HG02973 (cell line): ENCODE measurements around the gene RRM2.

ENCODE experiments used
- ATAC-seq: cut with Tn5 transposase; IDR thresholded peaks from one replicate; pipeline ENCODE4 v1.9.1; 2021; ENCODE audit warnings: moderate library complexity; ENCODE audit not compliant: unreplicated experiment

The RRM2 gene

DNA sequence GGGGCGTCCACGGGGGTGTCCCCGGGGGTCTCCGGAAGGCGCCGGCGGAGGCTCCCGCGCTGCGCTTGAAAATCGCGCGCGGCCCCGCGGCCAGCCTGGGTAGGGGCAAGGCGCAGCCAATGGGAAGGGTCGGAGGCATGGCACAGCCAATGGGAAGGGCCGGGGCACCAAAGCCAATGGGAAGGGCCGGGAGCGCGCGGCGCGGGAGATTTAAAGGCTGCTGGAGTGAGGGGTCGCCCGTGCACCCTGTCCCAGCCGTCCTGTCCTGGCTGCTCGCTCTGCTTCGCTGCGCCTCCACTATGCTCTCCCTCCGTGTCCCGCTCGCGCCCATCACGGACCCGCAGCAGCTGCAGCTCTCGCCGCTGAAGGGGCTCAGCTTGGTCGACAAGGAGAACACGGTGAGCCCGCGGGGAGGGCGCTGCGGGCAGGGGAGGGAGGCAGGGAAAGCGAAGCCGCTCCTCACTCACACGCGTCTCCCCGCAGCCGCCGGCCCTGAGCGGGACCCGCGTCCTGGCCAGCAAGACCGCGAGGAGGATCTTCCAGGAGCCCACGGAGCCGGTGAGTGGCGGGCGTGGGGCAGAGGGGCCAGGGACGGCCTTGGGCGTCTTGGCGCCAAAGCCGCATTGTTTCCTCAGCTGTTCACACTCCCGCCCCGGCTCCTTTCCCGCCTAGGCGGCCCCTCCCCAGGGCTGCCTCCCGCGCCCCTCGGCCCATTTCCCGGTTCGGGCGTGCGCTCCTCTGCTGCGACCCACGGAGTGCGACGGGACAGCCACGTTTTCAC, at the start of gene RRM2:
Gene RRM2 (plus strand): TSS at position 240 of the 781 bp plus-strand sequence. CDS start 60 bp downstream, at position 300.
- peak; percentile 62 for ATAC-seq

DNA sequence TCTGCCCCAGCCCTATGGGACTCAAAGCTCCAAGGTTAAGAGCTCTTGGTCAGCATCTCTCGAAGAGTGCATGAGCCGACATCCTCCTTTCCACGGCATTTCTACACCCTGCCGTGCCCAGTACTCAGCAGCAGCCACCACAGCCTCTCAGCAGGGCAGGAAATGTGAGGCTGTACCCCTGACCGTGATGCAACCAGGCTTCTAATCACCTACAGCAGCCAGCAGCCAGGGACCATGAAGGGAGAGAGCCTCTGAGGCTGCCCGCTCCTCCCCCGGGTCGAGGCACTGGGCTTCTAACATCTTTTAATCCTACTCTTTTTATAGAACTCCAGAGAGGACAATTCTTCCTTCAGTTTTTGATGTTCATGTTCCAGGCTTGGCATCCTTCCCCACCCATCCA, 48.8 kb upstream of the RRM2 start:
- ATAC-seq, result no peak

DNA sequence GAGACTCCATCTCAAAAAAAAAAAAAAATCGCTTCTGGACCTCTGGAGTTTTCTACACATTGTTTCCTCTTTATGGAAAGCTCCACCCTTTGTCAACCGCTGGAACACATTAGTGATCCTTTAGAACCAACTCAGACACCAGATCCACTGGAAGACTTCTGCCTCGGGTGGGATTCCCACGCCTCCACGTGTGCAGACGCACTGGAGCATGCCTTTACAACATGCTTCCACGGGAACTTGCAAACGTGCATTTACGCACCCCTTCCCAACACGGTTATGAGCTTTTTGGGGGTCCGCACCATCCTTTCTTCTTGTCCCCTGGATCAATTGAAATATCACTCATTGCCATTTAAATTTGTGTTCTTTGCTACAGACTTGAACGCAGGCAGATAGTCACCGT, 47.4 kb upstream of the RRM2 start:
- ATAC-seq, result no peak

DNA sequence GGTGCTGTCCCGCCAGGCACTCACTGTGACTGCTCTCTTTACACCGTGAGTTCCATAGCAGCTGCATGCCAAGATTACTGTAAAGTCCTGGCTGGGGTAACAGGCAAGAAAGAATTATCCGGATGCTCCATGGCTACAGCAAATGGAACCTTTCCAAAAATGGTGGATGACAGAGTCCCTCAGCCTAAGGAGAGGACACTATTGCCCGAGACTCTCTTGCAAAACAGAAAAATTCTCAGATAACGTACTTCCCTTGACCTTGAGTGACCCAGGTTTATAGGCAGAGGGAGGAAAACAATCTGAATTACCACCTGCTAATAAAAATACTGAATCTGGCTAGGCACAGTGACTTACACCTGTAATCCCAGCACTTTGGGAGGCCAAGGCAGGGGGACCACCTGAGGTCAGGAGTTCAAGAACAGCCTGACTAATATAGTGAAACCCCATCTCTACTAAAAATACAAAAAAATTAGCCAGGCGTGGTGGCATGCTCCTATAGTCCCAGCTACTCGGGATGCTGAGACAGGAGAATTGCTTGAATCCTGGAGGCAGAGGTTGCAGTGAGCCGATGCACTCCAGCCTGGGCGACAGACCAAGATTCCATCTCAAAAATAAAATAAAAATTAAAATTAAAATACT, 46.8 kb upstream of the RRM2 start:
- ATAC-seq, result no peak

DNA sequence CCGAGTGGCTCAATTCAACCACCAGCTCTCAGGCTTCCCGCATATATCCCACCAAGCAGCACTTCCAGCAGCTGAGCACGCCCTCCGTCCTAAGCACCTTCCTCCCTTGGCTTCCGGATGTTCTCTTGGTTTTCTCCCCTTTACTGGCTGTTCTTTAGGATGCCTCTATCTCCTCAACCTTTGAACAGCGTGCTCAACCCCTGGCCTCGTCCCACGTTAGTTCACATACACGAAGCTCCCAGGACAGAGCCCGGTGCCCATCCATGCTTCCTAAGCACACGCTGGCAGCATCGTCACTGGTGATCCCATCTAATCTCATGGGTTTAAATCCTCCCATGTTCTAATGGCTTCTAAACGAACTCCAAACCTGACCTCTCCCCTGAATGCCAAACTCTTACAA, 46.0 kb upstream of the RRM2 start:
- ATAC-seq, result no peak

DNA sequence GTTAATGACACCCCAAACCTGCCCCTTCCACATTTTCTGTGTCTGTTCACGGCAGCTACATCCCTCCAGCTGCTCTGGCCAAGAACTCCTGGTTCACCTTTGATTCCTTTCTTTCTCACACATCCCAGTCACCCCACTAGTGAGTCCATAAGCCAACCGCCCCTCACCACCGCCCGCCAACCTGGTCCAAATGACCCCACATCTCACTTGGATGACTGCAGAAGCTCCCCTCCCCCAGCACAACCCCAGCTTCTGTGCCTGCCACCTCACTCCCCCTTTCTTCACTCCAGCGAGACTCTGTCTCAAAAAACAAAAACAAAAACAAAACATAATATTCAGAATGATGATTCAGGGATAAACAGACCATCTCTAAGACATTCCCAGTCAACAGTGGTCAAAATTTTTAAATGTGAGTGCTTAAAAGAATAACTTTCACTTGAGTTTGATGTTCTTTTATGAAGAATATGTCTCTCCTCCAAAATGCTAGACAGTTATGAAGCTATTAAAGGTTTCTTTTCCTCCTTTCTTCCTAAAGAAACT, 45.5 kb upstream of the RRM2 start:
- ATAC-seq, result no peak

DNA sequence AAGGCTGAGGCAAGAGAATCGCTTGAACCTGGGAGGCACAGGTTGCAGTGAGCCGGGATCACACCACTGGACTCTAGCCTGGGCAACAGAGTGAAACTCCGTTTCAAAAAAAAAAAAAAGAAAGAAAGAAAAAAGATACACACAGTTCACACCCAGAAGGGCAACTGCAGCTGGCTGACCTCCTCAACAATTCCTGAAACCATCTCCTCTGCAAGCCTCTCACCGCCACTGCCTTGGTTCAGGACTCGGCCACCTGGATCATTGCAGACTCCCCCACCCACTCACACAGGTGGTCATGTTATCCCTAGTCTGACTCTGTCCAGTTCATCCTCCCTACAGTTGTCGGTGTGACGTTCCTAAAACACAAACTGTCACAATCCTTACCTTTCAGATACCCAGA, 44.5 kb upstream of the RRM2 start:
- ATAC-seq, result no peak

DNA sequence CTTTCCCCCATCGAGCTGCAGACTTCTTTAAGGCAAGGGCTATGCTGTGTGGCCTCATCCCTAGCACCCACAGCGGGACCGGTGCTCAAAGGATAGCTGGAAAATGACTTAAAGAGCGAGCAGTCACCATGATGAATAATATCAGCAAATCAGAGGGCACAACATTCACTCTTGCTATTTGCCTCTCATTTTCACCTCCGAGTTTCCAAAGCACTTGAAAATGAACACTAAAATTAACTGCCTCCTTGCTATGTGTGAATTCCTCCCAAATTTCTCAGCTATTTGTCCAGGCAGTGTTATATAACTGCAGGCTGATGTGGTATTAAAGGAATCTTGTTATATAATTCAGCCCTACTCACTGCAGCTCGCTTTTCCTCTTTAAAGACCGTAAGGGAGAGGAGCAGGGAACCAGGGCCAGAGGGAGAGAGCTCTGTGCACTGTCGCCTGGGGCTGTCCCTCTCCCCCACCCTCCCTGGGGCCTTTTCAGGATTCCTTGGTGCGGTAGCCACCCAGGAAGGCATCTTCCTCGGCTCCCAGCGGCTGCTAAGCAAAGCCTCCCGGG, 43.8 kb upstream of the RRM2 start:
- no peak for ATAC-seq

DNA sequence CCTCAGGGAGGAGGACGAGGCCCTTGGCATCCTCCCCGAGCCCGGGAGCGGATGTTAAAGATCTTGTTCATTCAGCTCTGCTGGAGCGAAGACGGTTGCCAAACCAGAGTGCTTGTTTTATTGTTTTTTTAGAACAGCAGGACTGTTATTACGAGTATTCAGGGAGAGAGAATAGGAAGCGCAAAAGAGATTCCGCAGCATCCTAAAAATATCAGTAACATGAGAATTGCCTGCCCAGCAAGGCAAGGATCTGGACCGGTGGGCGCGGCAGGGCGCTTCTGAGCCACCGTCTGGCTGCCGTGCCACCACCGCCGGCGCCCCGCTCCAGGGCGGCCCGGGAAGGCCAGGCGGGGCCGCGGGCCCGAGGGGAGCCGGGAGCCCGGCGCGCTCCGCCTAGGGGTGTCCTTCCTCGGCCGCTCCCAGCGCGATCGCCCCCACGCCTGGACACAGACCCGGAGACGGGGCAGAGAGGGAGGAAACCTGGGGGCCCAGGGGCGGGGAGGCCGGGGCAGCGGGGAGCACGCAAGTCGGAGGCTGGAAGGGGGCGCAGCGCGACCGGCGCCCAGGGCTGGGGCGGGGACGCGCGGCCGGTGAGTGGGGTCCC, 43.2 kb upstream of the RRM2 start:
- ATAC-seq, result peak; percentile 16

DNA sequence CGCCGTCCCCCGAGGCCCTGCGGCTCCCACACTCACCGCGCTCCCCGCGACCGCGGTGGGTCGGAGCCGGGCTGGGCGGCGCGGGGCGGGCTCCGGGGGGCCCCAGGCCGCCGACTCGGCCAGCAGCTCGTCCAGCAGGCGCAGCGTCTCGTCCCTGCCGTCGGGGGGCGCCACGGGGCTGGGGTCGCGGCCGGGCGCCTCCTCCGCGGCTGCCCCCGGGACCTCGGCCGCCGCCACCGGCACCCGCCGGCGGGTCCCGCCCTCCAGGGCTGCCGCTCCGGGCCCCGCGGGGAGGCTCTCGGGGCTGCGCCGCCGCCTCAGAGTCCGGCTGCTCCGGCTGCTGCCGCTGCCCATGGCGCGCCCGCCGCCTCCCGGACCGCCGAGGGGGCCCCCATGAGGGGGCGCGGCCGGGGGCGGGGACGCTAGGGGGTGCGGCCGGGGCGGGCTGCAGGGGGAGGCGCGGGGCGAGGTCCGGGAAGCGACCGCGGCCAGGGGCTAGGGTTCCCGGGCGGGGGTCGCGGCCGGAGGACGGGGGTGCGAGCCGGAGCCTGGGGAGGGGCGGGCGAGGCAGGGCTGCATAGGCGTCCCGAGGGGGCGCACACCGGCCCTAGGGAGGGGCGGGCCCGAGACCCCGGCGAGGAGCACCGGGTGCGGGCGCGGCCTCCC, 42.5 kb upstream of the RRM2 start, which contains the start of gene CYS1:
Gene CYS1 (minus strand): TSS at position 542 of the 666 bp plus-strand sequence. CDS start 188 bp downstream, at position 354.
- peak; percentile 31 for ATAC-seq

DNA sequence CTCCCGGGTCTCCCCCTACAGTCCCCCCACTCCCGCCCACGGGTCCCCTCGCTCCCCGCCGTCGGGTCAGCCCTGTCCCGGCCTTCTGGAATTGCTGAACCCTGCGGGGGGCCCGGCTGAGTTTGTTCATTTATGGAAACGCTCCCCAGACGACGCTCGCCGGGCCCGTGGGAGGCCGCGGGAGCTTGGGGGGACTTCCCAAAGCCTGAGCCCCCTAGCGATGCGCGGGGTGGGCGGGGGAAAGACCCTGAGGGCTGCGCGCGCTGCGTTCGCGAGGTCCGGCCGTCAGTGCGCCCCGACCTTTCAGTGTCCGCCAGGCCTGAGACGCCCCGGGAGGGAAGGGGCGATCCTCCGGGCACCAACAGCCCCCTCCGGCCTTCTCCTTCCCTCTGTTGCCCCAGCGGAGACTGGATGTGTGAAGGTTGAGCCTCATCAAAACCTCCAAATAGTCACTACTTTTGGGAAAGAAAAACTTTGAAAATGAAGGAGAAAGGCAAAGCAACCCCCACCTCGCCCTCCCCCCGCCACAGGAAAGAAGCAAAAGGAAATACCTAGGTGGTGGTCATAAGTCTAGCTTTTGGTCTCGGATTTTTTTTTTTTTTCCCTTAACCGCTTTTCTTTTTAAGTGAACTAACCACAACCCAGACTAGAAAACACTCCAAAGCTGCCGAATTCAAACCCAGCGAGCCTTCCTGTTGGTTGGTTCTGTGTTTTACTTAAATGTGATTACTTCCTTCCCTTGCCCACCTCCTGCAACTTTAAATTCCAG, 41.8 kb upstream of the RRM2 start:
- peak; percentile 9 for ATAC-seq

DNA sequence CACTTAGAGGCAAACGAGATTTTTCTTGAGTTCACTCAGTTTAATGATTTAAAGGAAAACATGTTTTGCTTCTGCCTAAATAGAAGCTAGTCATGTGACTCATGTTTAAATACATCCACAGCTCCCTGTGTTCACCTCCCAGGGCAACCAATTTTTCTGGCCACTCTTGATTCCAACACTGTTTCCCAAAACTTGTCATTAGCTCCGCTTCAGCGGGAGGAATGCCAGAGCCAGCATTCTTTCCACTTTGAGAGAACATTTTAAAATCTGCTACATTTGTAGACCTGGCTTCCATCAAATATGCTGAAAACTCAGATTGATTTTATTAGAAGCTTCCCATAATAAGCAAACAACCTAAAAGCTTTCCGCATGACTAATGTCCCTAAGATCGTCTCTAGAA, 39.5 kb upstream of the RRM2 start:
- ATAC-seq, result no peak

DNA sequence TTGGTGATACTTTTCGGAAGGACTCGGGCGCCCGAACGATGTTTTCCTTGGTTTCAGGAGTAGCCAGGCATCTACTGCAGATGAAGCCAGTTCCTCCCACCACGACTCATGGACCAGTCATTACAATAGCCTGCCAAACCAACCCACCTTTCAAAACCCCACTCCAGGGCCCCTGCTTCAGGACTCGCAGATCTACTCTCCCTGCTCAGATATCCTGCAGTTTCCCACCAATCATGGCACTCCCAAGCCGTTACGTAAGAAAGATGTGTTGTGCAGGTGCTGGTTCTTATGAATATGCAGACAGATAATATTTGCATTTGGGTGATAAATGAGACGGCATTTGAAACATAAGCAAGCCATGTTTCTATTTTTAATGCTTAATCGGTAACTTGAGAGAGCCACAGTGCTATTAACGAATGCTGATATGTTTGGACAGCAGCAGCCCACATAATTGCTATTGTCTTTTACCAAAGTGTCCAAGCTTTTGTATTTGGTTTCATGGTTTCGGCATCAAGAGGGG, 38.8 kb upstream of the RRM2 start:
- peak; percentile 37 for ATAC-seq

DNA sequence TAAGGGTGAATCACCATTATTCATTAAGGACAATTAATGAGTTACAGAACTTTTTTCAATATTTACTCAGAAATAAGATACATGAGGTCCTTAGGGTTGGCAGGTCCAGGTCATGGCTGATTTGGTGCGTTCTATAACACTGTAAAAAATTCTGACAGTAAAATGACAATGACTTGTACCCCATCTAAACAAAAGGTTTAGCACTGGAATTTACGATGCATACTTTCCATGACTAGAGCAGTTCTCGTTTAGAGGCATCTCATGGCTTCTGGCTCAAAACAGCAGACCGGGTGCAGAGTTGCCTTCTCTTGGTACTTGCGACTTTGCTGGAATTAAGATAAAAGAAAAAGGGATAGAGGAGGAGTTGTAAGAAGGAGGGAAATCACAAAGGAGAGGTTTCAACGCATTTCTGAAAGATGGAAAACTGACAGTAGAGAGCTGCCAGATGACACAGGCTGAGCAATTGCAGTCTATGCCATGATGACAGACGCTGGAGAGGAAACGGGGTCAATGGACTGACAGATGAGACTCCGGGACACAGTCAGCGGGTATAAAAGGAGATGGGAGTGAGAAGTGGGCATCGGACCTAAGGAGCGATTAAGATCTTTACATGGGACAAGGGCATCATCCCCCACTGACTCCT, 38.2 kb upstream of the RRM2 start:
- ATAC-seq, result no peak

DNA sequence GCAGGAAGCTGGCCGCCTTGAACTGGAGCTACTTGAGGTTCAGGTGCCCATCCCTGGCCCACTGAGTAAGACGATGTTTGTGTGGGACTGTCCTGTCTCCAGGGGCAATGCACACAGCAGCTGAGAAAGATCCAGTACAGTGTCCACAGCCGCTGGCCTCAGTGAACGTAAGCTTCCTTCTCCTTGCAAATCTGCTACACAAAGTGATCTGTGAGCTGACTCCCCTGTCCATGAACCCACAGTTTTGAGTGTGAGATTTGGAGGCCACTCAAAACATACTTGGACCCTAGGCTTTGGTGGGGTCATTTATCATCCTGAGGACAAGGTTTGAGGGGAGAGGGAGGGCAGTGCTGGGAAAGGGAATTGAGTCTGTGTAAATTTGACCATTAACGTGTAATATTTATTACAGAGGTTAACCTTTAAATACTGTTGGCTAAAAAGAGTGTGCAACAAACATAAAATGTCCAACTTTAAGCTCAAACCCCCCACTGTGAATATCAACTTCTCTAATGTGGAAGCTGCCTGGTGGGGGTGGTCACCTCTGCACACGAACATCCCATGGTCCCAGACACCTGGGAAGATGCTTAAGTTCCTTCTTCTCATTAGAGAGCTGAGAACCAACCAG, 37.4 kb upstream of the RRM2 start:
- no peak for ATAC-seq

DNA sequence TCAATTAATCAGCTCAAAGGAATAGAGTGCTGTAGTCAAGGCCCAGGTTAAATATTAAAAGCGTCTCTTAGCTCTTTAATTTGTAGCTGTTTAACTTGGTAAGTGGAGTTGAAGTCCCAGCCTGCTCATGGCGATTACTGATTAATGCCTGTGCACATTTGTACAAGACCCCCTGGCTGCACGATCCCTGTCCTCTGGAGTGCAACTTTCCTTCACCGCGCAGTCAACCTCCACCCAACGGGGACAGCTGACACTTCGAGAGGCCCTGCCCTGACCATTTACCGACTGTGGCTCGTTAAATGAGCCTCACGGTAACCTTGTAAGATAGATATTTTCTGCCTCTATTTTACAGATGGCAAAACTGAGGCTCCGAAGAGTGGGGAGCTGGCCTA, 36.9 kb upstream of the RRM2 start:
- no peak for ATAC-seq

DNA sequence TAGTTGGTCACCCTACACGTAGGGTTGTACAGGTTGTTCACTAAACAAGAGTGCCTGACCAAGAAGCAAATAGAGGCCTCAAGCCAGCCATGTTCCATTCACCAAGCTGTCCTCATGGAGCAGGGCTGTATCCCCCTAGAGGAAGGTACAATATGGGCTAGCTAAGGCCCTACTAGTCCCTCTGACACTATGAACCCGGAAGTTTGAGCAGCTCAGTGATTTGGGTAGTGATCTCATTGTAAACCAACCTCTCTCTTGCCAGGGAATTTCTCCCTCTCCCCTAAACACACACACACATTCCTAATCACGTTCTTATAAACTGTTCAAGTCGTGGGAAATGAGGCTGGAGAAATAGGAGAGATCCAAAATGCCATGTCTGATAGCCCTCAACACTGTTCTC, 35.6 kb upstream of the RRM2 start:
- no peak for ATAC-seq

DNA sequence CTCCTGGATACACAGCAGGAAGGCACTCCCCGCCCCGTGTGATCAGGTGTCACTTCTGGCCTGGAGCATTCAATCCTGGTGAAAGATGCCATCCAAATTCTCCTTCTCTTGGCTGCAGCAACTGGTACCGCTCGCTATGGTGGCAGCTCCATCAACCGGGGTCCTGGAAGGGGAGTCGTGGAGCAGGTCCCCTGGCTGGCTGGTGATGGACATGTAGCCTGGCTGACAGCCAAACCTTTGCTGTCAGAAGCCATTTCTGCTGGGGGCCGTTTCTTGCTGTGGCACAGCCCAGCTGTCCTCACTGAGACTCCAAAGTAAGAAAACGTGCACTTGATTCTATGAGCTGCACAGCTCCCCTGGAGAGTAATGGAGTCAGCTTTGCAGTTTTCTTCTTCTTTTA, 35.2 kb upstream of the RRM2 start:
- ATAC-seq, result no peak

DNA sequence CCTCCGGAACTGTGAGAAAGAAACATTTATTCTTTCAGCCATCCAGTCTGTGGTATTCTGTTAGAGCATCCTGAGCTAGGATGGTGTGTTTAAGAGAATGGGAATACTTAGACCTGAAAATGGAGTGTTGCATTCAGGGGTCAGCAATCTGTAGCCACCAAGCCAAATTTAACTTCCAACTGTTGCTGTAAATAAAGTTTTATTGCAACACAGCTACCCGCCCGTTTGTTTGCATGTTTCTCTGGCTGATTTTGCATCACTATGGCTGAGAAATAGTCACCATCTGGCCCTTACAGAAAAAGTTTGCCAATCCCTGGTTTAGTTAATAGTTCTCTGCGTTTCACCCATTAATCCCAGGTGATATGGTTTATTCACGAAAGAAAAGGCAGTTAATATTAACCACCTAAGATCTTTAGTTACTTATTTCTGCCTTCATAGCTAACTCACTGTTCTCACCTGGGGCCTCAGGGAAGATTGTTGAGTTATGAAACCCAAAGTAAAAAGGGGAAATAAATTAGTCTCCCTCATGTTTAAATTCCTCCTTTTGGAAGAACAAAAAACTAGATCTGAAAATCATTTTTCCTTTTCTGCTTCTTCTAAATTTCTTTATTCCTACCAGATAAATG, 32.9 kb upstream of the RRM2 start:
- ATAC-seq, result peak; percentile 36
